Measurements from ENCODE around the gene PPP2R5A.

DNA sequence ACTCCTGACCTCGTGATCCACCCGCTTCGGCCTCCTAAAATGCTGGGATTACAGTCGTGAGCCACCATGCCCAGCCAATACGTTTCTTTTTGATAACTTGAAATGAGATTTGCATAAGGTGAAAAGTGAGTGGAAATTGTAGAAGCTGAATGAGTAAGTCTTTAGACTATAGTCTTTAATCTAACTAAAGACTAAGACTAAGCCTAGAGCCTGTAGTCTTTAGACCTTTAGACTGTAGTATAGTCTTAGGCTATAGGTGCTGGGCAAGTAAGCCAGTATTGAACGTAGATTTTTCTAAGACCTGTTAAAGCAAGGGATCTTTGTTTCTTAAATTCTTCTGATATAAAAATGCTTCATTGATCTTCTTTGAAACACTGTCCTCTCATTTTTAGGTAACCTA, 12.1 kb downstream of the PPP2R5A start:
- no peak for TF ChIP-seq POLR2AphosphoS5 (IDR thresholded peaks at IDR 0.05)
- TF ChIP-seq, protein P1, sequence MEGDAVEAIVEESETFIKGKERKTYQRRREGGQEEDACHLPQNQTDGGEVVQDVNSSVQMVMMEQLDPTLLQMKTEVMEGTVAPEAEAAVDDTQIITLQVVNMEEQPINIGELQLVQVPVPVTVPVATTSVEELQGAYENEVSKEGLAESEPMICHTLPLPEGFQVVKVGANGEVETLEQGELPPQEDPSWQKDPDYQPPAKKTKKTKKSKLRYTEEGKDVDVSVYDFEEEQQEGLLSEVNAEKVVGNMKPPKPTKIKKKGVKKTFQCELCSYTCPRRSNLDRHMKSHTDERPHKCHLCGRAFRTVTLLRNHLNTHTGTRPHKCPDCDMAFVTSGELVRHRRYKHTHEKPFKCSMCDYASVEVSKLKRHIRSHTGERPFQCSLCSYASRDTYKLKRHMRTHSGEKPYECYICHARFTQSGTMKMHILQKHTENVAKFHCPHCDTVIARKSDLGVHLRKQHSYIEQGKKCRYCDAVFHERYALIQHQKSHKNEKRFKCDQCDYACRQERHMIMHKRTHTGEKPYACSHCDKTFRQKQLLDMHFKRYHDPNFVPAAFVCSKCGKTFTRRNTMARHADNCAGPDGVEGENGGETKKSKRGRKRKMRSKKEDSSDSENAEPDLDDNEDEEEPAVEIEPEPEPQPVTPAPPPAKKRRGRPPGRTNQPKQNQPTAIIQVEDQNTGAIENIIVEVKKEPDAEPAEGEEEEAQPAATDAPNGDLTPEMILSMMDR (IDR thresholded peaks at IDR 0.05), result no peak
